Panc1 (cell line): ENCODE measurements around the gene SETD1B.

Experiments used
- CTCF ChIP-seq: fragments of 450-650 bp; IDR thresholded peaks from 2 replicates; pipeline ENCODE4 v1.5.1; 2017; ENCODE audit warnings: mild to moderate bottlenecking
- POLR2AphosphoS5 ChIP-seq: IDR thresholded peaks from 2 replicates; pipeline ENCODE4 v1.6.1; 2012; ENCODE audit warnings: mild to moderate bottlenecking, low read depth, low read length, moderate library complexity
- REST ChIP-seq, 2 experiments: IDR thresholded peaks; 2 replicates each; pipeline ENCODE4 v1.6.1; 2011 to 2012; ENCODE audit warnings: low read depth in 2 of 2, control low read depth in 1 of 2, low read length in 1 of 2, mild to moderate bottlenecking in 1 of 2, moderate library complexity in 1 of 2; ENCODE audit not compliant: insufficient read depth in 1 of 2
- SIN3A ChIP-seq: IDR thresholded peaks from 2 replicates; pipeline ENCODE4 v1.6.1; 2012; ENCODE audit warnings: low read depth, mild to moderate bottlenecking, low read length, moderate library complexity, borderline replicate concordance; ENCODE audit not compliant: insufficient read depth
- TCF7L2 ChIP-seq: IDR thresholded peaks from 2 replicates; pipeline ENCODE4 v1.6.1; 2011; ENCODE audit warnings: mild to moderate bottlenecking, low read depth, low read length, inconsistent platforms

- TF ChIP-seq CTCF (no peak; the same call in 1 of the 2 replicates), POLR2AphosphoS5 (no peak), SIN3A (no peak), REST (IDR thresholded peaks at IDR 0.05; ENCODE audit: insufficient read depth in 1 of 2, low read depth in 2 of 2, low read length in 1 of 2) (no peak), TCF7L2 (no peak)
Measured at GRCh38 chr12:121827351-121828099, 23.7 kb downstream of the SETD1B start.
